Nephron (organoid): ENCODE data around the gene LECT2.
A peak's percentile ranks its signal among the peaks of the same experiment; 100 is the strongest.

ENCODE experiments used
- H3K27ac Mint-ChIP-seq, 3 experiments: 2 replicates each; pipeline ENCODE4 v1.8.0; 2020; ENCODE audit warnings: mixed read lengths in 3 of 3, mild to moderate bottlenecking in 2 of 3, moderate library complexity in 1 of 3
- H3K27me3 Mint-ChIP-seq: 2 replicates; pipeline ENCODE4 v1.8.0; 2021; ENCODE audit warnings: low read depth, mild to moderate bottlenecking, moderate library complexity, mixed read lengths
- H3K36me3 Mint-ChIP-seq: 2 replicates; pipeline ENCODE4 v1.8.0; 2020; ENCODE audit warnings: low read depth, mixed read lengths
- H3K4me1 Mint-ChIP-seq: 2 replicates; pipeline ENCODE4 v1.8.0; 2020; ENCODE audit warnings: mixed read lengths
- H3K4me3 Mint-ChIP-seq, 3 experiments: 2 replicates each; pipeline ENCODE4 v1.8.0; 2020; ENCODE audit warnings: mild to moderate bottlenecking in 3 of 3, mixed read lengths in 3 of 3, moderate library complexity in 2 of 3
- H3K9me3 Mint-ChIP-seq: 2 replicates; pipeline ENCODE4 v1.8.0; 2020; ENCODE audit warnings: mixed read lengths
- CTCF ChIP-seq, 3 experiments: fragments of 200-600 bp; sonication (generic); IDR thresholded peaks; one replicate each; pipeline ENCODE4 v1.5.0; 2021; ENCODE audit warnings: antibody characterized with exemption in 3 of 3; ENCODE audit not compliant: unreplicated experiment in 3 of 3

The LECT2 gene

DNA sequence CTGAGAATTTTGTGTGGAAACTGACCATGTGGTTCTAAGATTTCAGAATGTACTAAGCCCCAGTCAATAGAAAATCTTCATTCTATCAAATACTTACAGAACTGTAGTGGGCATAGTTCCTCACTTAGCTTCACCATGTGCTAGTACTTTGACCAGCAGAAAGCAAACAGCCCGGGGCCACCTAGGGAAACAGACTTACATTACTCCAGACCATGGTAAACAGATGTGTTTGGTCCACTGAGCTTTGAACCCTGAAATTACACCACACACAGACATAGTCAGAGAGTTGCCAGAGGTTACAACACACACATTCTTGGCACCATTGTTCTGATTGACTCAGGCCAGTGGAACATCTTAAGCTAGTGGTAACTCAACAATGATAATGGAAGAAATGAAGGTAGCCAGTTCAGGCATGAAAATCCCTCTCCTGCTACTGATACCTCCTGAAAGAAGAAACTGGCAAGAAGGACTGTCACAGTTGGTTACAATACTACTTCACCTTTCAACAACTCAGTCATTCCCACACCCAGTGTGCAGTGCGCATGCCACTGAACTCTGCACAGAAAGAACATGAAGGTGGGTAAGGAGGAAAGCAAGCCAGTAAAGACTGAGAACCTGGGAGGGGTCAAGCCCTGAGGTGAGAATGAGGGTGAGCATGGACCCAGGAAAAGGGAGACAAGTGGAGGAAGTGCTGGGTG, 18.7 kb upstream of the LECT2 start:
- Mint-ChIP-seq H3K4me3 (no peak overlapping the region), H3K27ac (peak overlapping the region; percentile 62 to 73 (median 71)), H3K36me3 (no peaks in the 10 kb centered on the region), H3K27me3 (peaks cover 4% of the 10 kb centered on the region), H3K4me1 (peaks cover 32% of the 10 kb centered on the region), H3K9me3 (peaks cover 9% of the 10 kb centered on the region)
- no peak for TF ChIP-seq CTCF (IDR thresholded peaks at IDR 0.05; ENCODE audit: unreplicated experiment in 3 of 3)

DNA sequence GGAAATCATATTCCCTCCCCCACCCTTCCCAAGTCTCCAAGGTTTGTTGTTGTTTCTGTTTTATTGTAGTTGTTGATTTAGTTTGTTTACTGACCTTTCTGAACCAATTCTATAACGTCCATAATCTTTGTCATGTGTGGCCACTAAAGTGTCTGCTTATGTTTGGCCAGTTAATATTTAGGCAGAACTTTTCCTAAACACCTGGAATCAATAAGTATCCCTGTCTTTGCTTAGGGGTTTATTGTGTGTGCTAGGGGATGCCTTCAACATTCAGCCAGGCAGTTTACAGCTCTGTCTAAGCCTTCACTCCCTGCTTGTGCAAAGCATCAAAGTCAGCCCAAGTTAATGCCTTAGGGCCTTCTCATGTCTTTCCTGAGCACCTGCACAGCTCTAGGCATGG, 16.9 kb upstream of the LECT2 start:
- peaks cover 31% of the 10 kb centered on the region for H3K4me1 Mint-ChIP-seq
- TF ChIP-seq CTCF (IDR thresholded peaks at IDR 0.05; ENCODE audit: unreplicated experiment in 3 of 3) = no peak
- no peak overlapping the region for H3K4me3 Mint-ChIP-seq
- H3K9me3 Mint-ChIP-seq = peaks cover 9% of the 10 kb centered on the region
- H3K27ac Mint-ChIP-seq = peak overlapping the region in 1 of 3 experiments; percentile 57
- H3K36me3 Mint-ChIP-seq = no peaks in the 10 kb centered on the region
- H3K27me3 Mint-ChIP-seq = peaks cover 4% of the 10 kb centered on the region

- no peak for TF ChIP-seq CTCF (IDR thresholded peaks at IDR 0.05; ENCODE audit: unreplicated experiment in 3 of 3)
- no peak overlapping the region for H3K4me3 Mint-ChIP-seq
- H3K36me3 Mint-ChIP-seq = no peaks in the 10 kb centered on the region
- H3K27ac Mint-ChIP-seq = no peak overlapping the region
- H3K4me1 Mint-ChIP-seq = peaks cover 6% of the 10 kb centered on the region
- no peaks in the 10 kb centered on the region for H3K27me3 Mint-ChIP-seq
- peaks cover 9% of the 10 kb centered on the region for H3K9me3 Mint-ChIP-seq
Observed at GRCh38 chr5:135966790-135967189, 12.0 kb upstream of the LECT2 start.

DNA sequence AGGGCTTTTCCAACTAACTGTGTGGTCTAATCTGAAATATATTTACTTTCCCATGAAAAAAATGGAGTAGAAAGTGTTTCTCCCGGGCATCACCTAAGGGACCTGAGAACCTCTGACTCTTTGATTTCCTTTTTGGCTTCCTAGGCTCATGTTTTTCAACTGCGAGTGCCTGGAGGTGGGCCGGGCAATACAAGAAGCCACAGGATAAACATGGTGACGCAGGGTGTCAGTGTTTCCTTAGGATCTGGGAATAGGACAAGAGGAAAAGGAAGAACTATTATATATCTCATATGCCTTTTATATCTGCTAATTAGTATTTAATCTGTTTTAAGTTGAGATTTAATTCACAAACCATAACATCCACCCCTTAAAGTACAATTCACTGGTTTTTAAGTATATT, 11.4 kb upstream of the LECT2 start:
- Mint-ChIP-seq H3K4me1 (peaks cover 6% of the 10 kb centered on the region), H3K27me3 (no peaks in the 10 kb centered on the region), H3K27ac (no peak overlapping the region), H3K36me3 (no peaks in the 10 kb centered on the region), H3K4me3 (no peak overlapping the region), H3K9me3 (peaks cover 8% of the 10 kb centered on the region)
- no peak for TF ChIP-seq CTCF (IDR thresholded peaks at IDR 0.05; ENCODE audit: unreplicated experiment in 3 of 3)

GRCh38 chr5:135965504-135965903, 10.7 kb upstream of the LECT2 start:
- Mint-ChIP-seq H3K36me3 (no peaks in the 10 kb centered on the region), H3K27me3 (no peaks in the 10 kb centered on the region), H3K4me1 (peaks cover 6% of the 10 kb centered on the region), H3K9me3 (peaks cover 3% of the 10 kb centered on the region), H3K4me3 (no peak overlapping the region), H3K27ac (no peak overlapping the region)
- no peak for TF ChIP-seq CTCF (IDR thresholded peaks at IDR 0.05; ENCODE audit: unreplicated experiment in 3 of 3)

DNA sequence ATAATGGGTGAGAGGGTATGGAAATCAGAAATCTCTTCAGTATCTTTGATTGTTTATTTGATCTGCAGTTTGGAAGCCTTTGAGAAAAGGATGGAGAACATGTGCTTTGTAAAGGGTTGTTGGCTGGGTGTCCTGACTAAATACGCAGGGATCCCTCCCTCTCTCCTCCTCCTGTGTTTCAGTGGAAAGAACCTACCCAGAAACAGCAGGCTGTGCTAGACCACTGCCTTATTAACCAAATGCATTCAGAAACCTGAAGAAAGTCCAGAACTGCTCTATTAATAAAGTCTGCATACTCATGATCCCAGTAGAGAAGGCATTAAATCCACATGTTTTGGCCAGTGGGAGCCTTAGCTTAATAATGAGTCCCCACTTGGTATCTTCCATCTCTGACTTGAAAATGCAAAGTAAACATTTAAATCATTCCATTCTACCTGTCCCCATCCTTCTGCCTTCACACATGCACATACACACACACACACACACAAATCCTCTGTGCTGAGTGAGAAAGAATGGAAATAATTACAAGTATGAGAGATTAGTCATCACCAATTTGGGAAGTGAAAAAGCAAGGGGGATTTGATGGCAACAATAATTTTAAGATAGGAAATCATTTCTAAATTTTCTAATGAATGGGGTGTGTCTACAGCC, 10.0 kb upstream of the LECT2 start:
- Mint-ChIP-seq H3K27ac (peak overlapping the region in 1 of 3 experiments; percentile 26), H3K36me3 (no peaks in the 10 kb centered on the region), H3K4me3 (no peak overlapping the region), H3K9me3 (no peaks in the 10 kb centered on the region), H3K4me1 (peaks cover 6% of the 10 kb centered on the region), H3K27me3 (no peaks in the 10 kb centered on the region)
- TF ChIP-seq CTCF (IDR thresholded peaks at IDR 0.05; ENCODE audit: unreplicated experiment in 3 of 3) = peak in 1 of 3 experiments; percentile 17
